Measurements from ENCODE around the gene DPY19L3.
"Not testable (repeated sequence)": the region's sequence is repeated elsewhere in the genome, so short reads cannot be mapped to it uniquely, and the experiment has no call there.

DPY19L3 gene

GRCh38 chr19:32396046-32396652 lies 9.4 kb upstream of the DPY19L3 start:
- DNase-seq: no peak

DNA sequence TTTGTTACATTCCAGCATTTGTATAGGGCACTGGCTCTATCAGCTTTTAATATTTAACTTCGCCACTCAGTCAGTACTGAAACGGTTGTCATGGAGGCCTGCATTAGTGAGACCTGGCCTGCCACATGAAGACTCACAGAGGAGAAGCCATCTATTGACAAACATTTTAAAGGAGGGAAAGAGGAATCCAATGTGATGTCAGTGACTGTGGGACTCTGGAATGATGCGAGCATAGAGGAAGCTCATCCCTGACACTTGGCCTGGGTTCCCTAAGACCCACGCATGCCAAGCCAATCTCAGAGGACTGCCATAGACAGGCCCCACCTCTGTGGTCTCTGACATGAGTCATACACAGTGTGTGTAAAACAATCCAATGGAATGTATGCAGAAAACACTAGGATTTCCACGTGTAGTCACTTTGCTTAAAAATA lies 7.9 kb upstream of the DPY19L3 start:
- DNase-seq: no peak

DNA sequence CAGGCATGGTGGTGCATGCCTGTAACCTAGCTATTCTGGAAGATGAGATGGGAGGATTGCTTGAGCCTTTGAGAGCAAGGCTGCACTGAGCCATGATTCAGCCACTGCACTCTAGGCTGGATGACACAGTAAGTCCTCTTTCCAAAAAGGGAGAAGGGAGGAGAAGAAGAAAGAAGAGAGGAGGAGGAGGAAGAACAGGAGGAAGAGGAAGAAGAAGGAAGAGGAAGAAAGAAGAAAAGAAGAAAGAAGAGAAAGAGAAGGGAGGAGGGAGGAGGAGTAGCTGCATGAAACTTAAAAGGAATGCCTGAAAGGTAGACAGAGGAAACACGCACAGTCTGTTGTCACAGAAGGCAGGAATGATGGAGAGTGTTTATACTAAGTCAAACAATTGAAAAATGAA lies 3.6 kb upstream of the DPY19L3 start:
- no peak for DNase-seq

DNA sequence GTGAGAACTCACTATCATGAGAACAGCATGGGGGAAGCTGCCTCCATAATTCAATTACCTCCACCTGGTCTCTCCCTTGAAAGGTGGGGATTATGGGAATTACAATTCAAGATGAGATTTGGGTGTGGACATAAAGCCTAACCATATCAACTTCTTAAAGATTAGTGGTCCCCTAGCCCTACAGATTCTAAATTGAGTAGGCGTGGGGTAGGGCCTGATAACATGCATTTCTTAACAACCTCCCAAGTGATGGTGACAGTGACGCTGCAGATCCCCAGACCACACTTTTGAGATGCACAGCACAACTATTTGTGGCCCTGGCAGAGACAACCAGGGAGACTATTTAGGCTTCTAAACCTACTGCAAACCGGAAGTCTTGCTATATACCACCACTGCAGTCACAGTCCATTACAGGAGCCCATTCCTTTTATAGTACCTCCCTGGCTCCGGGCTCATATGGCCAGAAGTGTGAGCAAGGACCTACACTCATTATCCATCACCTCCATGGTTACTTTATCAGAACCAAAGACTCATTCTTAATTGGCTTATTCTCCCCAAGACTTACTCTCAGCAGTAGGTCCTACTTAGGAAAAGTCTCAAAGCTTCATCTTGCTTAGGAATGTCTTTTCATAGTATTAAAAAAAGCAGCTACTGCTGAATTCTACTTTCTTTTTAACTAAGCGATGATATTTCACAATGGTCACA lies 2.1 kb upstream of the DPY19L3 start:
- no peak for DNase-seq

DNA sequence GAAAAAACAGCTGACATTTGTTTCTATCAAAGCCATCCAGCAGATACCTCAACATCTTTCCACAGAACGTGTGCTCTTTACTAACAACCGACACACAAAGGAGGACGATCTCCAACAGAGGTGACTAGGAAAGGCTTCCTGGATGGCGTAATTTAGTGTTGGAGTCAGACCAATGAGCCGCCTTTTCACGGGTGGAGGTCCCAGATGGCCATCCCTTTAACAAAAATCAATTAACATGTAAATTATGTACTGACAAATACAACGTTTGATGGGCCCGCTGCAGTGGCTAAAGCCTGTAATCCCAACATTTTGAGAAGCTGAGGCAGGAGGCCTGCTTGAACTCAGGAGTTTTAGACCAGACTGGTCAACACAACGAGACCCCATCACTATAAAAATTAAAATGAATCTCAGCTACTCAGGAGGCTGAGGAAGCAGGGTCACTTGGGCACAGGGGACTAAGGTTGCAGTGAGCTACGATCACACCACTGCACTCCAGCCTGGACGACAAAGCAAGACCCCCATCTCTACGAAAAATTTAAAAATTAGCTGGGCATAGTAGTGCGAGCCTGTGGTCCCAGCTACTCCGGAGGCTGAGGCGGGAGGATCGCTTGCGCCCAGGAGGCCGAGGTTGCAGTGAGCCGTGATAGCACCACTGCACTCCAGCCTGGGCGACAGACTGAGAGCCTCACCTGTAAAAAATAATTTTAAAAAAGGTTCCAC lies 1.2 kb upstream of the DPY19L3 start:
- no peak for DNase-seq

GRCh38 chr19:32404933-32405430 lies 588 bp upstream of the DPY19L3 start:
- DNase-seq: peak; percentile 72

GRCh38 chr19:32406161-32407003 lies 812 bp downstream of the DPY19L3 start:
- no peak for DNase-seq

- peak; percentile 47 for DNase-seq
These were observed 1.7 kb downstream of the DPY19L3 start for GRCh38 chr19:32407004-32407992.

GRCh38 chr19:32415246-32415645 lies 9.7 kb downstream of the DPY19L3 start:
- DNase-seq: no peak

DNA sequence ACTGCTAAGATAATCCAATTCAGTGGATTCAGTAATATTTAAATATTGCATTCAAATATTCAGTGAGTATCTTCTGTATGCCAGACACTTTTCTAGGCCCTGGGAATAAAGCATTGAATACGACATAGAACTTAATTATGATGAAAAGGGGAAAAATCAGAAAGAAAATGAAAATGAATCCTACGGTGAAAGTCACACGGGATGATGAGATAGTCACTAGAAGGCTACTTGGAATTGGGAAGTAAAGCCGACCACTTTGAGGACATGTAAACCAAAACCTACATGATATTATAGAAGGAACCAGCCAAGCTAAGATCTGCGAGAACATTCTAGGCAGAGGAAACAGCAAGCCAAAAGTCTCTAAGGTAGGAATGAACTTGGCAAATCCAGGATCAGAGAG lies 10.1 kb downstream of the DPY19L3 start:
- no peak for DNase-seq

GRCh38 chr19:32416749-32417456 lies 11.3 kb downstream of the DPY19L3 start:
- no peak for DNase-seq

GRCh38 chr19:32418155-32418554 lies 12.6 kb downstream of the DPY19L3 start:
- DNase-seq: no peak

- no peak for DNase-seq
These were observed 16.2 kb downstream of the DPY19L3 start for GRCh38 chr19:32421589-32422361.

DNA sequence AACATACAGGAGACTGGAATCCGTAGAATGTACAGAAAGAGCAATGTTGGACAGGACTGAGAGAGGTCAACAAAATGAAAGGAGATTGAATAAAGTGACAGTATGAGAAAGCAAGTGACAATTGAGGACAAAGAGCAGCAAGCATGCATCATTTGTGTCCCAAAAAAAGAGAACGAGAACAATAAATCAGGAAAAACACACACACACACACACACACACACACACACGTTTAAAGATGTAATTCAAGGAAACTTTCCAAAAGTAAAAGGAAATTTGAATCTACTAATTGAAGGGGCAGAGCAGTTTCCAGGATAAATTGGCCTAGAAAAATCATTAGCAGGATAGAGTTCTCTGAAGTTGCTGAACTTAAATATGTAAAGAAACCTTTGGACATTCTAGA lies 16.9 kb downstream of the DPY19L3 start:
- DNase-seq: no peak

GRCh38 chr19:32423944-32424343 lies 18.4 kb downstream of the DPY19L3 start:
- not testable (repeated sequence) for DNase-seq

DNA sequence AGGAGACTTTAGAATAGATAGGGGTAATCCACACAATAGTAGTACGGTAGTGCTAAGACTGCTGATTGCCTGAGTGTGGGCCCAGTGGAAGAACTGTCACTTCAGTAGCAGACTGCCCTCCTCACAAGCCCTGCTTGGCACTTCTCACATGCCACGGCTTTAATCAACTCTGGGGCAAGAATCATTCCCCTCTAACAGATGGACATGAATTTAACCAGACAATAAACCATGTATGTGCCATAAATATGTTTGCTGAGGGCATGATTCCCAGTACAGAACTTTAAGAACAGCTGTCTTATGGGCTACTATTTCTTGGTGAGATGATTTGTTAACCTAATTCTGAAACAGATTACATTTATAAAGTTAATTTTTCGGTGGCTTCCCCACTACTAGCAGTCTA lies 22.0 kb downstream of the DPY19L3 start:
- no peak for DNase-seq

DNA sequence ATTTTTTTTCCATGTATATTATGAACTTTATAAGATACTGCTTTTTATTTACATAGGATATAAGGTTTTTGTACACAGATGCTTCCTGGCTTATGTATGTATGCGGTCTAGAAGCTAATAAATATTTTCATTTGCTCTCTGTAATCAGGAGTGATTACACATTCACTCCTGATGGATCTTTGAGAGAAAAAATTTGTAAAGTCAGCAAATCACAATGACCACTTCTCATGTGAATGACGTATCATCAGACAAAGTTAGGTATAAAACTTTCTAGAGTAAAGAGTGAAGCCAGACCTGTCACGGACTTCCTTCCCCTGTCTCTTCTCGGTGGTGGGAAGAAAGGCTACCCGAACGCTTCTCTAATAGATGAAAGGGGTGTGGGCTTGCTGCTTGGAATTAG lies 31.1 kb downstream of the DPY19L3 start:
- no peak for DNase-seq

DNA sequence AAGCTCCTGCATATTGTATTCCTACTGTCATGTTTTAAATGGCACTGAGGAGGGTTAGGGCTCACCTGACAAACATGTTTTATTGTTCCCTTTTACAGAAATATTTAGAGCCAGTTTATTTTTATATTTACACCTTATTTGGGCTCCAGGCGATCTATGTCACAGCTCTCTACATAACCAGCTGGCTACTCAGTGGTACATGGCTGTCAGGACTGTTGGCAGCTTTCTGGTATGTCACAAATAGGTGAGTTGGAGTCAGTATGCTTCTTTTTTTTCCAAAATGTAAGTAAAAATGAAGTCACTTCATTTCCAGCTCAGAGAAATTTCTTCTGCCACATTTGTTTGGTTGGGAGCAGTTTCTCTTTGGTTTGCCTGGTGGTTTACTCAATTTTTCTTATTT lies 31.5 kb downstream of the DPY19L3 start:
- no peak for DNase-seq

DNA sequence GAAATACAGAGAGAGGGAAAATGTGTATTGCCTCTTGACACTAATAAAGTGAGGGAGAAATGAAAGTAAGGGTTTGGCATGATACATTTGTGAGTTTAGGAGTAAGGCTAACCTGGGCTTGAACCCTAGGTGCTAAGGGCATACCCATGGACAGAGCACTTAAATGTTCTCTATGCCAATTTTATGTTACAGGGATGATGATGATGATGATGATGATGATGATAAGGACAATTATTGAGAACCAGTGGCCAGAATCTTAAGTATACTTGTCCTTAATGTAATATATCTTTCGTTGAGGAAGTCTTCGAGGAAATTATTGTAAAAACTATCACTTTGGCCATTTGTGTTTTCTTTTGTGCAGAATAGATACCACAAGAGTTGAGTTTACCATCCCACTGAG lies 33.2 kb downstream of the DPY19L3 start:
- no peak for DNase-seq

- no peak for DNase-seq
These were observed 37.1 kb downstream of the DPY19L3 start for GRCh38 chr19:32442650-32443049.

Data from right hindlimb (tissue), 1 donor.